Activated T-helper 17 cell treated with anti-CD3 and anti-CD28 coated beads, Interleukin-2, amount 50 U/mL, for 72 hours (primary cell): ENCODE data around the gene TENM3. TPM values are rescaled to one million over a fixed set of nuclear protein-coding genes. Genes with fewer than 3 reads are reported as not detected.

Experiments
- ATAC-seq: fragments of 150-1000 bp; cut with Tn5 transposase; replicated peaks from 2 replicates; pipeline ENCODE4 v1.10.0; 2021; ENCODE audit warnings: mild to moderate bottlenecking, moderate library complexity
- H3K27ac Mint-ChIP-seq: one replicate; pipeline ENCODE4 v1.8.0; 2022; ENCODE audit warnings: mixed read lengths
- H3K27me3 Mint-ChIP-seq: one replicate; pipeline ENCODE4 v1.8.0; 2022; ENCODE audit warnings: mixed read lengths
- H3K36me3 Mint-ChIP-seq: one replicate; pipeline ENCODE4 v1.8.0; 2022; ENCODE audit warnings: low read depth, mild to moderate bottlenecking, mixed read lengths
- H3K4me1 Mint-ChIP-seq: one replicate; pipeline ENCODE4 v1.8.0; 2022; ENCODE audit warnings: mixed read lengths
- H3K4me3 Mint-ChIP-seq: one replicate; pipeline ENCODE4 v1.8.0; 2022; ENCODE audit warnings: mild to moderate bottlenecking, mixed read lengths
- H3K9me3 Mint-ChIP-seq: one replicate; pipeline ENCODE4 v1.8.0; 2022; ENCODE audit warnings: mixed read lengths
- total RNA-seq, 2 donors: library from RNA; stranded (reverse); gene quantifications; one replicate each; pipeline ENCODE4 v1.2.3, GENCODE V29; 2022

Gene TENM3
- total RNA-seq, 2 donors from 2014 or later, result not detected

DNA sequence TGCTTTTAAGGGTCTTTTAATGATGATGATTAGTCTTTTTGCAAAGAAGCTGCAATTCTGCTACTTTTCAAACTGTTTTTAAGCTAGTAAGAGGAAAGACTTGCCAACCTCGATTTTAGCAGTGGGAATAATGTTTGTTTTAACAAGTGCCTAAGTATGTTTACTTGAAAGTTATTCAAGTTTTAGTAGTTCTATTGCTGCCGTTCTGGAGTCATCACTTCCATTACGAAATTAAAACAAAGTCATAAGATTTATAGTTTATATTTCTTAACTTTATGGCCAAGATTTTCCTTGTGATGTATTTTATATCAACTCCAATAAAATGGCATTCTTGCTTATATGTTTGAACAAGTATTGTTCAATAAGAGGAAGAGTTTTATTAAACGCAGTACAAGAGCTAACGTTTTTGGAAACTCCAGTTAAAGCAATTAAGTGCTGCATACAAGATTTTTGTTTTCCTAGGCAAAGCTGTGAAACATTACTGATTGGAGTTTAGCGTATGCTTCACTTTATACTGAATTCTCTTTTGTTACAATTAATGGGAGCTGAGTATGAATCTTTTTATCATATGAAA, 211.3 kb downstream of the TENM3 start:
- H3K4me1 Mint-ChIP-seq, result no peaks in the 10 kb centered on the region
- no peaks in the 10 kb centered on the region for H3K36me3 Mint-ChIP-seq
- no peaks in the 10 kb centered on the region for H3K9me3 Mint-ChIP-seq
- H3K4me3 Mint-ChIP-seq, result no peak overlapping the region
- peaks cover 37% of the 10 kb centered on the region for H3K27me3 Mint-ChIP-seq
- no peak overlapping the region for H3K27ac Mint-ChIP-seq
- ATAC-seq, result no peak

DNA sequence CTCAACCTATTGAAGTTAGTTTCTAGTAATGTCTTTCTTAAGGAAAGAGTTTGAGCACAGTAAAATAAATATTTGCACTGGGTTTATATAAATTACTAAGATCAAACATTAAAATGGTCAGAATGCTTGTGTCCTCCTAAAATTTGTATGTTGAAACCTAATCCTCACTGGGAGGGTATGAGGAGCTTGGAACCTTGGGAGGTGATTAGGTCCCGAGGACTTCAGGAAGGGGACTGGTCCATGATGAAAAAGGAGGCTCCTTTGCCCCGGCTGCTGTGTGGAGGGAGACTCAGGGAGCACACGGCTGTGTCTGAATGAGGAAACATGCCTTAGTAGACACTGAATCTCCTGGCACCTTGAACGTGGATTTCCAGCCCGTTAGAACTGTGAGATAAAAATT, 221.9 kb downstream of the TENM3 start:
- Mint-ChIP-seq H3K4me3 (no peak overlapping the region), H3K27ac (no peak overlapping the region), H3K27me3 (peaks cover 20% of the 10 kb centered on the region), H3K9me3 (no peaks in the 10 kb centered on the region), H3K36me3 (no peaks in the 10 kb centered on the region), H3K4me1 (no peaks in the 10 kb centered on the region)
- ATAC-seq, result no peak

DNA sequence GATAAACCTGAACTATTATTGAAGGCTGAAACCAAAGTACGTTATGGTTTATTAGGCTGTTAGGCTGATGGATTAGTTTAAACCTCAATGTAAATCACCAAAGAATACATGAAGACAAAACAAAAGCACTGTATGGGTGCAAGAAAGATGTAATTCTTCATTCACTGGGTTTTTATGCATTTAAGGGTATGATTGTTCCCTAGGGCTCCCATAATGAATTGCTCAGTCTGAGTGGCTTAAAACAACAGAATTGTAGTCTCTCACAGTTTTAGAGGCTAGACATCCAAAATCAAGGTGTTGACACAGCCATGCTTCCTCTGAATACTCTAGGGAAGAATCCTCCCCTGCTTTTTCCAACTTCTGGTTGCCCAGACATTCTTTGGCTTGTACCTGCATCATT, 222.8 kb downstream of the TENM3 start:
- H3K27ac Mint-ChIP-seq, result no peak overlapping the region
- no peaks in the 10 kb centered on the region for H3K36me3 Mint-ChIP-seq
- no peak overlapping the region for H3K4me3 Mint-ChIP-seq
- ATAC-seq, result no peak
- no peaks in the 10 kb centered on the region for H3K4me1 Mint-ChIP-seq
- peaks cover 18% of the 10 kb centered on the region for H3K27me3 Mint-ChIP-seq
- no peaks in the 10 kb centered on the region for H3K9me3 Mint-ChIP-seq

DNA sequence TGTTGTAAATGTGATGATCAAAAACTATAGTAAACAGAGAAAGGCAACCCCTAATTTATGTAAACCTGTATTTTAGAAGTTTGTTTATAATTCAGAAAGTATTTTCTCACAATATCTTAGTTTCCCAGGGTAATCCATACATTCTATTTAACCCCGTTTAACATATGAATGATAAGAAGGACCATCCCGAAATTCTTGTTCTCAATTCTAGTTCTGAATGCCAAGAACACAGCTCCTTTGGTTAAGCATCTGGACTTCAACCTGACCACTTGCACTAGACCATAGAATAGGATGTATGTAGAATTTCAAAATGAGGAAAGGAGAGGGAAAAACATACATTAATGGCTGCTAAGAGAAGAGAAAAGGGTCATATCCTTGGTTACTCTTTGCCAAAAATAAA, 227.0 kb downstream of the TENM3 start:
- Mint-ChIP-seq H3K36me3 (no peaks in the 10 kb centered on the region), H3K27me3 (peaks cover 14% of the 10 kb centered on the region), H3K27ac (no peak overlapping the region), H3K4me1 (no peaks in the 10 kb centered on the region), H3K9me3 (no peaks in the 10 kb centered on the region), H3K4me3 (no peak overlapping the region)
- no peak for ATAC-seq

DNA sequence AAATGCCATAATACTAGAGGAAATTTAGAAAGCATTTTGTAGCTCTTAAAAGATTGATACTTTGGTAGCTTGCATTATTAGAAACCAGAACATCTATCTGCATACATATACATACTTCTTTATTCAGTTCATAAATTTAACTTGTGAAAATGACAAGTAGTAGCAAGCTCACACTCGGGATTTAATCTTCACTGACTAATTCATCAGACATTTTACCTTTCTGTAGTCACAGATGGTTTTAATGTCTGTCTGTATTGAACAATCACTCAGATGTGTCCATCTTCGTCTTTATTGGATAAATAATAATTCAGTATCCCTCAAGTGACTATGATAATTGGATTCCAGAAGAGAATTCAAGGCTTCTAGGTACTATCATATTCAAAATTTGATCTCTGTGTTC, 232.3 kb downstream of the TENM3 start:
- H3K4me1 Mint-ChIP-seq, result no peaks in the 10 kb centered on the region
- no peak overlapping the region for H3K27ac Mint-ChIP-seq
- no peaks in the 10 kb centered on the region for H3K9me3 Mint-ChIP-seq
- H3K4me3 Mint-ChIP-seq, result no peak overlapping the region
- H3K27me3 Mint-ChIP-seq, result no peaks in the 10 kb centered on the region
- no peak for ATAC-seq
- no peaks in the 10 kb centered on the region for H3K36me3 Mint-ChIP-seq

DNA sequence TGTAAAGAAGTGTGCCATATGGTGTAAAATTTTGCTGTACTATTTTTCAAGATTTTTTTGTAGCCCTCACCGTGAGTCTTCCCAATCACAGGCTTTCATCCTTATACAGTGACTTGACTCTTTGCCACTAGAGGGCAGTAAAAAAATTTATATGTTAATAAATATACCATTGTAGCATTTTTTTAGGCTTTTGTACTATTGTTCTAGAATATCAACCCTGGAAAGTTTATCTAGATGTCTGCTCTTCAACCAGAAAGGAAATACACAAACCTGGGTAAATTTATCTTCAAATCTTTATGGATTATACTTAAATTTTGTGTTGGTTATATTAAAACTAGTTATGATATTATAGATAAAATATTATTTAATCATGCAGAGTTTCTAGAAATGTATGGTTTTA, 235.3 kb downstream of the TENM3 start:
- Mint-ChIP-seq H3K4me3 (no peak overlapping the region), H3K36me3 (no peaks in the 10 kb centered on the region), H3K9me3 (no peaks in the 10 kb centered on the region), H3K4me1 (no peaks in the 10 kb centered on the region), H3K27ac (no peak overlapping the region), H3K27me3 (no peaks in the 10 kb centered on the region)
- peak; percentile 32 for ATAC-seq

DNA sequence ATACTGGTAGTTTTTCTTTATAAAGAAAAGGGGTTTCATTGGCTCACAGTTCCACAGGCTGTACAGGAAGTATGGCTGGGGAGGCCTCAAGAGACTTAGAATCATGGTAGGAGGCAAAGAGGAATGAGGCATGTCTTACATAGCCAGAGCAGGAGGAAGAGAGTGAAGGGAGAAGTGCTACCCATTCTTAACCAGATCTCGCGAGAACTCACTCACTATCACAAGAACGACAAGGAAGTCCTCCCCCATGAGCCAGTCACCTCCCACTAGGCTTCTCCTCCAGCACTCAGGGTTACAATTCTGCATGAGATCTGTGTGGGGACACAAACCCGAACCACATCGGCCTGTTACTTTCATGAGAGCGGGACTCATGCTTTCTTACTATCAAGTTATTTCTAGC, 240.5 kb downstream of the TENM3 start:
- Mint-ChIP-seq H3K27ac (no peak overlapping the region), H3K36me3 (no peaks in the 10 kb centered on the region), H3K4me1 (no peaks in the 10 kb centered on the region), H3K9me3 (no peaks in the 10 kb centered on the region), H3K27me3 (peaks cover 7% of the 10 kb centered on the region), H3K4me3 (no peak overlapping the region)
- no peak for ATAC-seq

GRCh38 chr4:182486881-182487280, 243.7 kb downstream of the TENM3 start:
- Mint-ChIP-seq H3K36me3 (no peaks in the 10 kb centered on the region), H3K27me3 (peaks cover 16% of the 10 kb centered on the region), H3K4me3 (no peak overlapping the region), H3K9me3 (no peaks in the 10 kb centered on the region), H3K4me1 (no peaks in the 10 kb centered on the region), H3K27ac (no peak overlapping the region)
- peak; percentile 43 for ATAC-seq

DNA sequence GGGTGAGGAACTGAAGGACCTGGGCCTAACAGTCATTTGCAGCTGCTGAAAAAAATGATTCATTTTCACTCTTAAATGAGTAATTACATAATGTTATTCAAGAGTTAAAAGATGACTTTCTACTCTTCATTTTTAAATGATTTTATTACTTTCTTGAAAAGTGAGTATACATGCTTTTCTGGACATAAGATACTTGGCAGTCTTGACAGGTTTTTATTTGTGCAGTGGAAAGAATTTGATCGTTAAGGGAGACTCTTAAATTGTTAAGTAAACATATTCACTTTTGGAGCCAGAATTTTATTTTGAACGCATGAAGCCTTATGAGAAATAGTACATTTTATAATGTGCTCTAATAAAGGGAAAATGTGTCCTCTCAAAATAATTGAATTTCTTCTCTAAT, 245.7 kb downstream of the TENM3 start:
- Mint-ChIP-seq H3K27ac (no peak overlapping the region), H3K36me3 (no peaks in the 10 kb centered on the region)

GRCh38 chr4:182489607-182490006, 246.4 kb downstream of the TENM3 start:
- H3K27me3 Mint-ChIP-seq, result peaks cover 16% of the 10 kb centered on the region

More for the DNA sequence above, 245.7 kb downstream of the TENM3 start:
- Mint-ChIP-seq H3K9me3 (no peaks in the 10 kb centered on the region), H3K4me3 (no peak overlapping the region), H3K4me1 (no peaks in the 10 kb centered on the region), H3K27me3 (peaks cover 16% of the 10 kb centered on the region)
- no peak for ATAC-seq

GRCh38 chr4:182491719-182492118, 248.5 kb downstream of the TENM3 start:
- no peaks in the 10 kb centered on the region for H3K9me3 Mint-ChIP-seq
- H3K4me1 Mint-ChIP-seq, result no peaks in the 10 kb centered on the region
- H3K27me3 Mint-ChIP-seq, result peaks cover 11% of the 10 kb centered on the region
- no peak for ATAC-seq
- no peaks in the 10 kb centered on the region for H3K36me3 Mint-ChIP-seq
- no peak overlapping the region for H3K27ac Mint-ChIP-seq
- no peak overlapping the region for H3K4me3 Mint-ChIP-seq

More at GRCh38 chr4:182489607-182490006, 246.4 kb downstream of the TENM3 start:
- ATAC-seq, result no peak
- no peak overlapping the region for H3K27ac Mint-ChIP-seq
- no peak overlapping the region for H3K4me3 Mint-ChIP-seq
- H3K36me3 Mint-ChIP-seq, result no peaks in the 10 kb centered on the region
- no peaks in the 10 kb centered on the region for H3K4me1 Mint-ChIP-seq
- H3K9me3 Mint-ChIP-seq, result no peaks in the 10 kb centered on the region

- peak; percentile 37 for ATAC-seq
- Mint-ChIP-seq H3K4me1 (no peaks in the 10 kb centered on the region), H3K9me3 (no peaks in the 10 kb centered on the region), H3K27me3 (peaks cover 9% of the 10 kb centered on the region), H3K4me3 (no peak overlapping the region), H3K36me3 (no peaks in the 10 kb centered on the region), H3K27ac (no peak overlapping the region)
Measured at GRCh38 chr4:182492423-182492822, 249.2 kb downstream of the TENM3 start.

GRCh38 chr4:182493377-182493776, 250.2 kb downstream of the TENM3 start:
- H3K27ac Mint-ChIP-seq, result no peak overlapping the region
- no peak for ATAC-seq
- H3K4me1 Mint-ChIP-seq, result no peaks in the 10 kb centered on the region
- no peaks in the 10 kb centered on the region for H3K36me3 Mint-ChIP-seq
- H3K27me3 Mint-ChIP-seq, result peaks cover 9% of the 10 kb centered on the region
- no peaks in the 10 kb centered on the region for H3K9me3 Mint-ChIP-seq
- no peak overlapping the region for H3K4me3 Mint-ChIP-seq

GRCh38 chr4:182494103-182494502, 250.9 kb downstream of the TENM3 start:
- Mint-ChIP-seq H3K9me3 (no peaks in the 10 kb centered on the region), H3K27ac (no peak overlapping the region), H3K27me3 (peaks cover 12% of the 10 kb centered on the region), H3K4me3 (no peak overlapping the region), H3K4me1 (no peaks in the 10 kb centered on the region), H3K36me3 (no peaks in the 10 kb centered on the region)
- no peak for ATAC-seq

GRCh38 chr4:182495031-182495430, 251.8 kb downstream of the TENM3 start:
- no peak overlapping the region for H3K27ac Mint-ChIP-seq
- H3K27me3 Mint-ChIP-seq, result peaks cover 17% of the 10 kb centered on the region
- no peaks in the 10 kb centered on the region for H3K36me3 Mint-ChIP-seq
- no peak for ATAC-seq
- H3K9me3 Mint-ChIP-seq, result no peaks in the 10 kb centered on the region
- no peak overlapping the region for H3K4me3 Mint-ChIP-seq
- H3K4me1 Mint-ChIP-seq, result no peaks in the 10 kb centered on the region
